ENCODE measurements around the gene GPS1. TPM values are rescaled to one million over a fixed set of nuclear protein-coding genes. Genes with fewer than 3 reads are reported as not detected.

The GPS1 gene
- total RNA-seq, 1 donor from 2014 or later = 102 TPM

DNA sequence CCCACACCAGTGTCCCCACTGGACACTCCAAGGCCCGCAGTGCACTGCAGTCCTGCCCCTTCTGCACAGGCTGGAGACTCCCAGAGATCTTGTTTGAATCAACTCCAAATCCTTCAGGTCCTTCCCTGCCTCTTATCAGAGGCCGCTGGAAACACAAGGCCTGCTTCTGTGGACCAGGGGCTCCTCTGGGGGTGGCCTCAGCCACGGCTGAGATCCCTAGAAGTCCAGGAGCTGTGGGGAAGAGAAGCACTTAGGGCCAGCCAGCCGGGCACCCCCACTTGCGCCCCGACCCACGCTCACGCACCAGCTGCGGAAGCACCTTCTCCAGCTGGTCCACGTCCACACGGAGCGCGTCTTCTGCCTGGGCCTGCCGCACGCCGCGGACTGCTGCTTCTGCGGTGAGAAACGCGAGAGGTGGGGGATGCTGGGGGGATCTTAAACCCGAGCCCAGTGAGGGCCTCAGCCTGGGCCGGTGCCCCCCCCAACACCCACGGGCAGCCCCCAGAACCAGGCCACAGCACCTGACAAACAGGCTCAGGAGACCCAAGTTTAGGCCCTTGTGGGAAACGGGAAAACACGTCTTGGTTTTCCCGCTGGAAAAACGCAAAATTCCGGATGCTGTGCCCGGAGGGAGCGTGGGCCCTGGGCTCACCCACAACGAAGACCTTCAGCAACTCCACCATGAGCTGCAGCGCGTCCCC lies 32.6 kb upstream of the GPS1 start:
- no peak overlapping the region for H3K4me3 Mint-ChIP-seq (ENCODE audit: unreplicated experiment)

DNA sequence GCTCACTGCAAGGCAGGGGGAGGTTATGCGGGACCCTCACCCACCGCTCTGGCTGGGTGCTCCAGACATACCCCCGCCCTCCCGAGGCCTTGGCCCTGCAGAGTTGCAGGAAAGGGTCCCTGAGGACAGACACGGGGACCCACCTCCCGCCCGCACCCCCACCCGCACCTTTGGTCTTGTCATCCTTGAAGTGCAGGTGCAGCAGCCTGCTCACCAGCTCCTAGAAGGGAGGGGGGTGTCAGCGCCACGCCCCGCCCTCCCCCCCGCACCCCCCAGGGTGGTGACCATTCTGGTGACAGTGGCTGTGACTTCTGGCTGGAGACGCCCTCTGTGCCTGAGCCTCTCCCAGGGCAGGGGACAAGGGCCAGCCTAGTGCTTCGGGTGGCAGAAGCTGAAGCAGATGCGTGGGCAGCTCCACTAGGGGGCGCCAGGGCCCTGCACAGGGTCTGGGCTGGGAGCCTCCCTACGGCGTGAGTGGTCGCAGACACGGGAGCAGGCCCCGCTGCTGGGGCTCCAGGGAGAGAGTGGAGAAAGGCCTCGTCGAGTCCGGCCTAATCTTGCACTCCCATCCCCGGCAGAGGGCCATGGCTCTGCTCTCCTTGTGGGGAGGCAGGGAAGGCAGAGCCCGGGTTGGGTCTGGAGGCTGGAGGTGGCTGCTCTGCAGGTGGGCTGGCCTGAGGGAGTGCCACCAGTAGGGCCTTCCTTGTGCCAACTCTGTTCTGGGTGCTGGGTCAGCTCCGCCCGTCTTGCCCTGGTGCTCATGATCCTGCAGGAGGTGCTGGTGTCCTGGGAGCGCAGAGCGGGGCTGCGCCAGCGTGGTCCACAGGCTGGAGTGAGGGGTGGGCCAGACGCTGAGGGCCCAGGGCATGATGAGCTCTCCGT lies 31.8 kb upstream of the GPS1 start:
- DNase-seq (ENCODE audit: low read depth) (no peak), FAIRE-seq (no peak)
- Histone ChIP-seq H3K36me3 (ENCODE audit: insufficient read depth, low read length) (no peaks in the 10 kb centered on the region), H3K4me2 (ENCODE audit: low read length) (no peak overlapping the region), H3K27ac (ENCODE audit: low read depth, low read length) (no peak overlapping the region), H3K27me3 (ENCODE audit: insufficient read depth, low read length) (no peaks in the 10 kb centered on the region), H3K4me1 (ENCODE audit: insufficient read depth, low read length) (peaks cover 23% of the 10 kb centered on the region), H3K4me3 (ENCODE audit: insufficient read depth, low read depth, low read length) (no peak overlapping the region), H3K9me3 (ENCODE audit: insufficient read depth, low read depth, low read length) (no peaks in the 10 kb centered on the region), H2AFZ (ENCODE audit: low read depth, low read length) (no peak overlapping the region), H3K79me2 (ENCODE audit: insufficient read depth, low read length) (peaks cover 15% of the 10 kb centered on the region), H3K9ac (ENCODE audit: low read length) (no peak overlapping the region), H4K20me1 (ENCODE audit: insufficient read depth, low read length) (peaks cover 27% of the 10 kb centered on the region)
- no peaks in the 10 kb centered on the region for H3K36me3 Mint-ChIP-seq (ENCODE audit: low read depth, unreplicated experiment)
- H3K4me1 Mint-ChIP-seq (ENCODE audit: low read depth, unreplicated experiment) = no peaks in the 10 kb centered on the region
- H3K9me3 Mint-ChIP-seq (ENCODE audit: unreplicated experiment) = no peaks in the 10 kb centered on the region
- H3K27me3 Mint-ChIP-seq (ENCODE audit: low read depth, unreplicated experiment) = no peaks in the 10 kb centered on the region
- TF ChIP-seq EZH2 (IDR thresholded peaks at IDR 0.05; ENCODE audit: insufficient read depth, low read length) (no peak), CTCF (IDR thresholded peaks at IDR 0.05; ENCODE audit: insufficient read depth, low read depth, low read length) (peak; percentile 41)
- H3K4me3 Mint-ChIP-seq (ENCODE audit: unreplicated experiment) = no peak overlapping the region
- H3K27ac Mint-ChIP-seq (ENCODE audit: unreplicated experiment) = no peak overlapping the region

More for the DNA sequence above, 32.6 kb upstream of the GPS1 start:
- H3K9ac ChIP-seq (ENCODE audit: low read length) = no peak overlapping the region
- no peaks in the 10 kb centered on the region for H3K36me3 Mint-ChIP-seq (ENCODE audit: low read depth, unreplicated experiment)
- TF ChIP-seq EZH2 (IDR thresholded peaks at IDR 0.05; ENCODE audit: insufficient read depth, low read length) (no peak), CTCF (IDR thresholded peaks at IDR 0.05; ENCODE audit: insufficient read depth, low read depth, low read length) (no peak)
- no peaks in the 10 kb centered on the region for H3K36me3 ChIP-seq (ENCODE audit: insufficient read depth, low read length)
- no peak for DNase-seq (ENCODE audit: low read depth)
- FAIRE-seq = no peak
- H4K20me1 ChIP-seq (ENCODE audit: insufficient read depth, low read length) = peaks cover 27% of the 10 kb centered on the region
- no peak overlapping the region for H3K27ac Mint-ChIP-seq (ENCODE audit: unreplicated experiment)
- H2AFZ ChIP-seq (ENCODE audit: low read depth, low read length) = no peak overlapping the region
- H3K4me1 ChIP-seq (ENCODE audit: insufficient read depth, low read length) = peaks cover 22% of the 10 kb centered on the region
- H3K9me3 ChIP-seq (ENCODE audit: insufficient read depth, low read depth, low read length) = no peaks in the 10 kb centered on the region
- no peak overlapping the region for H3K4me3 ChIP-seq (ENCODE audit: insufficient read depth, low read depth, low read length)
- H3K27ac ChIP-seq (ENCODE audit: low read depth, low read length) = no peak overlapping the region
- H3K27me3 Mint-ChIP-seq (ENCODE audit: low read depth, unreplicated experiment) = no peaks in the 10 kb centered on the region
- no peaks in the 10 kb centered on the region for H3K4me1 Mint-ChIP-seq (ENCODE audit: low read depth, unreplicated experiment)
- H3K4me2 ChIP-seq (ENCODE audit: low read length) = no peak overlapping the region
- no peaks in the 10 kb centered on the region for H3K27me3 ChIP-seq (ENCODE audit: insufficient read depth, low read length)
- H3K9me3 Mint-ChIP-seq (ENCODE audit: unreplicated experiment) = no peaks in the 10 kb centered on the region
- peaks cover 15% of the 10 kb centered on the region for H3K79me2 ChIP-seq (ENCODE audit: insufficient read depth, low read length)
